ENCODE data around the gene CEP95.

DNA sequence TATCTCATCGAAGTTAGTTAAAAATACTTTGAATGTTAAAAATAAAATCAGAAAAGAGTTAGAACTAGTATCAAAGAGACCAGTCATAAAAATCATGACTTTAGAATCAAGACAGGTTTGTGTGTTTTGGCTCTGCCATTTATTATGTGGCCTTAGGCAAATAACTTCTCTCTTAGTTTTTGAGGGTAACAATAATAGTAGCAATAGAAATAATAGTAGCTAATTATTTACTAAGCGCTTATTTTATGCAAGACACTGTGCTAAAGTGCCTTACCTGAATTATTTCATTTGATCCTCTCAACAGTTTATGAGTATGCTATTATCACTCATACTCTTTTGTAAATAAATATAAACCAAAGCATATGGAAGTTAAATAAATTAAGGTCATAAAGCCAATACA lies 78.4 kb downstream of the CEP95 start:
- TF ChIP-seq GATA2 (IDR thresholded peaks at IDR 0.05; ENCODE audit: low read depth, low read length) (no peak), GATA3 (IDR thresholded peaks at IDR 0.05; ENCODE audit: low read depth, low read length) (no peak)
